Lung (tissue), 12 donors: ENCODE measurements around the gene ITPKA. TPM values are rescaled to one million over a fixed set of nuclear protein-coding genes. Genes with fewer than 3 reads are reported as not detected.

Source experiments
- ATAC-seq: fragments of 200-7000 bp; cut with Tn5 transposase; one replicate; pipeline ENCODE4 v1.9.1; 2020; ENCODE audit warnings: moderate number of reproducible peaks; ENCODE audit not compliant: insufficient read depth, low FRiP score
- DNase-seq, 3 donors: peaks; one replicate each; pipeline ENCODE4 v3.0.0-alpha.2; 2013 to 2017
- H3K27ac ChIP-seq, 2 donors: one replicate each; pipeline ENCODE4 v1.5.1; 2013; ENCODE audit warnings: mild to moderate bottlenecking in 2 of 2, moderate library complexity in 2 of 2, control low read depth in 1 of 2, inconsistent platforms in 1 of 2, low read depth in 1 of 2, low read length in 1 of 2
- H3K27me3 ChIP-seq, 3 donors: one replicate each; pipeline ENCODE4 v1.5.1; 2013; ENCODE audit warnings: low read length in 2 of 3; ENCODE audit not compliant: control insufficient read depth in 3 of 3, insufficient read depth in 3 of 3
- H3K36me3 ChIP-seq, 4 donors: one replicate each; pipeline ENCODE4 v1.5.1; 2013; ENCODE audit warnings: low read length in 4 of 4, mild to moderate bottlenecking in 1 of 4, moderate library complexity in 1 of 4; ENCODE audit not compliant: control insufficient read depth in 4 of 4, insufficient read depth in 4 of 4
- H3K4me1 ChIP-seq, 5 donors: one replicate each; pipeline ENCODE4 v1.5.1; 2013; ENCODE audit warnings: low read length in 5 of 5, mild to moderate bottlenecking in 2 of 5, moderate library complexity in 1 of 5; ENCODE audit not compliant: control insufficient read depth in 5 of 5, insufficient read depth in 5 of 5
- H3K4me3 ChIP-seq: one replicate; pipeline ENCODE4 v1.5.1; 2013; ENCODE audit warnings: mild to moderate bottlenecking, control low read depth, moderate library complexity
- H3K9ac ChIP-seq, 2 donors: one replicate each; pipeline ENCODE4 v1.5.1; 2013; ENCODE audit warnings: low read length in 2 of 2, control low read depth in 1 of 2; ENCODE audit not compliant: insufficient read depth in 1 of 2
- H3K9me3 ChIP-seq, 4 donors: one replicate each; pipeline ENCODE4 v1.5.1; 2013; ENCODE audit warnings: low read length in 3 of 4, mild to moderate bottlenecking in 1 of 4, moderate library complexity in 1 of 4; ENCODE audit not compliant: control insufficient read depth in 4 of 4, insufficient read depth in 3 of 4
- WGBS, 2 donors: extraction: QIAGEN DNeasy Blood & Tissue Kit; methylation state at CpG; one replicate each; pipeline ENCODE4 v1.1.7; 2013; 5-methylcytosine and 5-hydroxymethylcytosine counted together
- polyA plus RNA-seq, 2 donors: library from polyadenylated mRNA; stranded (reverse); fragments of 200-250 nt; gene quantifications; one replicate each; pipeline ENCODE4 v1.2.1, GENCODE V29; 2013
- total RNA-seq, 2 donors: library from RNA; depleted of rRNA in 1 of 2; stranded (reverse); fragments of >200 nt in 1 of 2; gene quantifications; one replicate each; pipeline ENCODE4 v1.2.1, GENCODE V29; 2014 to 2021
- TF ChIP-seq, protein P1 (sequence below): IDR thresholded peaks from 2 replicates; pipeline ENCODE4 v1.5.1; 2012; ENCODE audit warnings: mild to moderate bottlenecking; ENCODE audit errors: control extremely low read depth, extremely low read depth
- donor health status: control.
- donor health status: control.
- donor health status: Bipolar disorder and iron deficiency.
- donor health status: healthy.
- donor health status: DM: yes; HTN: yes; CAD: no.

The ITPKA gene
- total and polyA plus RNA-seq, 4 donors: 0.35 to 1.9 (median 1.2) TPM

DNA sequence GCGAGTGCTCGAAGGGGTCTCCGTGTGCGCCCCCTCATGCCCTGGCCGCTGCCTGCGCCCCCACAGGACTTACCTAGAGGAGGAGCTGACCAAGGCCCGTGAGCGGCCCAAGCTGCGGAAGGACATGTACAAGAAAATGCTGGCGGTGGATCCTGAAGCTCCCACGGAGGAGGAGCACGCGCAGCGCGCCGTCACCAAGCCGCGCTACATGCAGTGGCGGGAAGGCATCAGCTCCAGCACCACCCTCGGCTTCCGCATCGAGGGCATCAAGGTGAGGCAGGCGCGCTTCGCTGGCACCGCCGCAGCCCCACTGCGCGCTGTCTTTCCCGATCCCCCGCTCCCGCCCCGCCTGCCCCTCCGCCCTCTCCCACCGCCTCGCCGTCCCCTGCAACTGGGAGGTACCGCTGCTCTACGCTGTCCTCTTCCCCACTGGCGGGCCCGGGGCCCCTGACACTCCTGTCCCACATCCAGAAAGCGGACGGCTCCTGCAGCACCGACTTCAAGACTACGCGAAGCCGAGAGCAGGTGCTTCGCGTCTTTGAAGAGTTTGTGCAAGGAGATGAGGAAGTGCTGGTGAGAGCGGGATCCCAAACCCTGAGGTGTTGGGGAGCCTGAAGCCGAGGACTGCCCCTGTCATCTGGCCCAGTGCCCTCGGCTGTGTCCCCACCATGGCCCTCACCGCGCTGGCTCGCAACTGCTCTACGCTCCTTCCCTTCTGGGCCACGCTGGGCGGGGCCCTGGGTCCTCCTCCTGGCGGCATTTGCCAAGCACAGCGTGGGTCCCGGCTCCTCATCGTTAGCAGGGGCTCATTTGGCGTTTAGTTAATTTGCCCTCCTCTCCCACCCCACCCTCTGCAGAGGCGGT is 8.5 kb downstream of the ITPKA start:
- H3K9me3 ChIP-seq: peaks cover 0 to 2% (median 0%) of the 10 kb centered on the region in 4 donors
- whole genome bisulfite sequencing, 2 donors: 4 to 6% methylated on average over 63 to 64 of the region's 64 CpGs
- no peak overlapping the region for H3K27ac ChIP-seq
- H3K4me3 ChIP-seq: no peak overlapping the region
- no peak for DNase-seq
- TF ChIP-seq, protein P1, sequence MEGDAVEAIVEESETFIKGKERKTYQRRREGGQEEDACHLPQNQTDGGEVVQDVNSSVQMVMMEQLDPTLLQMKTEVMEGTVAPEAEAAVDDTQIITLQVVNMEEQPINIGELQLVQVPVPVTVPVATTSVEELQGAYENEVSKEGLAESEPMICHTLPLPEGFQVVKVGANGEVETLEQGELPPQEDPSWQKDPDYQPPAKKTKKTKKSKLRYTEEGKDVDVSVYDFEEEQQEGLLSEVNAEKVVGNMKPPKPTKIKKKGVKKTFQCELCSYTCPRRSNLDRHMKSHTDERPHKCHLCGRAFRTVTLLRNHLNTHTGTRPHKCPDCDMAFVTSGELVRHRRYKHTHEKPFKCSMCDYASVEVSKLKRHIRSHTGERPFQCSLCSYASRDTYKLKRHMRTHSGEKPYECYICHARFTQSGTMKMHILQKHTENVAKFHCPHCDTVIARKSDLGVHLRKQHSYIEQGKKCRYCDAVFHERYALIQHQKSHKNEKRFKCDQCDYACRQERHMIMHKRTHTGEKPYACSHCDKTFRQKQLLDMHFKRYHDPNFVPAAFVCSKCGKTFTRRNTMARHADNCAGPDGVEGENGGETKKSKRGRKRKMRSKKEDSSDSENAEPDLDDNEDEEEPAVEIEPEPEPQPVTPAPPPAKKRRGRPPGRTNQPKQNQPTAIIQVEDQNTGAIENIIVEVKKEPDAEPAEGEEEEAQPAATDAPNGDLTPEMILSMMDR: no peak
- no peaks in the 10 kb centered on the region for H3K36me3 ChIP-seq
- peaks cover 0 to 73% (median 48%) of the 10 kb centered on the region in 3 donors for H3K27me3 ChIP-seq
- H3K4me1 ChIP-seq: peaks cover 0 to 16% (median 4%) of the 10 kb centered on the region in 5 donors
- ATAC-seq: no peak
- H3K9ac ChIP-seq: no peak overlapping the region

DNA sequence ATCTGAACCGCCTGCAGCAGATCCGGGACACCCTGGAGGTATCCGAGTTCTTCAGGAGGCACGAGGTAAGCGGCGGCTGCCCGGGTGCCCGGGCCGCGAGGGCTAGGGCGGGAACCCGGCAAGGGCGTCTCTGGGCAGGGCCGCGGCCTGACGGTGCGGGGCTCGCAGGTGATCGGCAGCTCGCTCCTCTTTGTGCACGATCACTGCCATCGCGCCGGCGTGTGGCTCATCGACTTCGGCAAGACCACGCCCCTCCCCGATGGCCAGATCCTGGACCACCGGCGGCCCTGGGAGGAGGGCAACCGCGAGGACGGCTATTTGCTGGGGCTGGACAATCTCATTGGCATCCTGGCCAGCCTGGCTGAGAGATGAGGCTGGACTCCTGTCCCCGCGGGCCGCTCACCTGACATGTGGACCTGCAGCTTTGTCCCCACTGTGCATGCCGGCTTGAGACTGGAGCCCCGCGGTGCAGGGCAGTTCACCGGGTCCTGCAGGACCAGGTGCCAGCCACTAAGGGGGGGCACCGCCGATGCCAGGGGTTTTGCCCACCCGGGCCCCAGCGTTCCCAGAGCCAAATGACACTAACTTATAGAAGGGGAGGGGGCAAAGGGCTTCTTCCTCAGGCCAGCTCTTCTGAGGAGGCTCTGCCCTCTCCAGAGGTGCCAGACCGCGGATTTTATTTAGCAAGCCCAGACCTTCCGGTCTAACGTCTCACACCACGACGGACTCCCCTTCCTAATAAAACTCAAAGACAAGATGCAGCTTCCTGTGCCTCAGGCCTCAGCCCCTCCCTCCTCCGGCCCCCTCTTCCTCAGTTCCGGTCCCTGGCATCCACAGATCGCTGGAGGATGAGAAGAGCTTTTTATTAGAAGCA is 9.4 kb downstream of the ITPKA start:
- H3K9ac ChIP-seq: no peak overlapping the region
- H3K27me3 ChIP-seq: peaks cover 0 to 70% (median 51%) of the 10 kb centered on the region in 3 donors
- no peak for DNase-seq
- H3K4me1 ChIP-seq: peaks cover 0 to 16% (median 4%) of the 10 kb centered on the region in 5 donors
- TF ChIP-seq, protein P1: no peak
- ATAC-seq: no peak
- no peaks in the 10 kb centered on the region for H3K36me3 ChIP-seq
- H3K27ac ChIP-seq: no peak overlapping the region
- 8 to 16% methylated on average over 54 of the region's 54 CpGs for whole genome bisulfite sequencing, 2 donors
- no peak overlapping the region for H3K4me3 ChIP-seq
- peaks cover 0 to 2% (median 0%) of the 10 kb centered on the region in 4 donors for H3K9me3 ChIP-seq

DNA sequence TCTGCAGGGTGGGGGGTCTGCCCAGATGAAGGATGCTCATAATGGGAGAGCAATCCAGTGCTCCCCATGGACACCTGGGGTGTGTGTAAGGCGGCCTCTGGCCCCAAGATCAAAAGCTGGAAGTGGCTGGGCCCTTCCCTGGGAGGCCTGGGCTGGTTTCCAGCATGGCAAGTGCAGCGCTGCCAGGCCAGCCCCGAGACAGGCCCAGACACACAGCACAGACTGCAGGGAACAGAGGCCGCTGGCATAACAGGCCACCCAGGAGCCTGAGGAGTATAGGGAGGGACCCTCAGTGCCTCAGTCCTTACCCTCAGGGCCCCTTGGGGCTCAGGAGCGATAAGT is 10.0 kb downstream of the ITPKA start:
- Histone ChIP-seq H3K27me3 (peaks cover 0 to 65% (median 51%) of the 10 kb centered on the region in 3 donors), H3K9me3 (peaks cover 0 to 2% (median 0%) of the 10 kb centered on the region in 4 donors), H3K27ac (no peak overlapping the region), H3K4me3 (no peak overlapping the region), H3K4me1 (peaks cover 0 to 16% (median 4%) of the 10 kb centered on the region in 5 donors), H3K36me3 (no peaks in the 10 kb centered on the region), H3K9ac (no peak overlapping the region)
- TF ChIP-seq, protein P1: no peak
- ATAC-seq: no peak
- no peak for DNase-seq
- WGBS, 2 donors: 55 to 64% methylated on average over 5 of the region's 5 CpGs
